MCF 10A (cell line): ENCODE data around the gene CNGA3. TPM values are rescaled to one million over a fixed set of nuclear protein-coding genes. Genes with fewer than 3 reads are reported as not detected.
A peak's percentile ranks its signal among the peaks of the same experiment; 100 is the strongest.

Source experiments
- BruUV-seq: library from RNA; stranded (reverse); fragments of 400-500 nt; replicated peaks from 2 replicates; lab custom pipeline; 2021; lab: Mats Ljungman, UMichigan
- CTCF ChIA-PET: fragments of 300-600 bp; sonication (Branson Sonifier 250); formaldehyde crosslinking; extraction: SDS; loops from one replicate; lab custom pipeline; 2021; ENCODE audit warnings: antibody characterized with exemption, inconsistent platforms; lab: Yijun Ruan, JAX
- POLR2A ChIA-PET: fragments of 300-600, 350-650 bp; sonication (Branson Sonifier 250); formaldehyde crosslinking; extraction: SDS; loops from one replicate; lab custom pipeline; 2020; ENCODE audit warnings: antibody characterized with exemption, inconsistent platforms; lab: Yijun Ruan, JAX
- DNase-seq: peaks from one replicate; pipeline ENCODE4 v3.0.0-alpha.2; 2018; ENCODE audit not compliant: unreplicated experiment
- H3K27ac Mint-ChIP-seq: one replicate; pipeline ENCODE4 v1.8.0; 2022; ENCODE audit warnings: mild to moderate bottlenecking, low read depth, mixed read lengths; ENCODE audit not compliant: unreplicated experiment
- H3K27me3 Mint-ChIP-seq: one replicate; pipeline ENCODE4 v1.8.0; 2022; ENCODE audit warnings: mixed read lengths; ENCODE audit not compliant: insufficient read depth, unreplicated experiment
- H3K36me3 Mint-ChIP-seq: one replicate; pipeline ENCODE4 v1.8.0; 2022; ENCODE audit warnings: mild to moderate bottlenecking, moderate library complexity, mixed read lengths; ENCODE audit not compliant: insufficient read depth, unreplicated experiment
- H3K4me1 Mint-ChIP-seq: one replicate; pipeline ENCODE4 v1.8.0; 2022; ENCODE audit warnings: mixed read lengths; ENCODE audit not compliant: insufficient read depth, unreplicated experiment
- H3K4me3 Mint-ChIP-seq: one replicate; pipeline ENCODE4 v1.8.0; 2022; ENCODE audit warnings: mild to moderate bottlenecking, moderate library complexity, mixed read lengths; ENCODE audit not compliant: unreplicated experiment
- H3K9me3 Mint-ChIP-seq: one replicate; pipeline ENCODE4 v1.8.0; 2022; ENCODE audit warnings: mixed read lengths; ENCODE audit not compliant: unreplicated experiment
- CTCF ChIP-seq: fragments of 200-600 bp; IDR thresholded peaks from one replicate; pipeline ENCODE4 v1.8.0; 2022; ENCODE audit warnings: antibody characterized with exemption, mild to moderate bottlenecking; ENCODE audit not compliant: unreplicated experiment
- intact Hi-C: fragments of 100-400 bp; cut with micrococcal nuclease; formaldehyde crosslinking; loops from 2 replicates; pipeline ENCODE4 v1.14.1; 2022
- total RNA-seq: library from RNA; stranded (reverse); gene quantifications from 2 replicates; pipeline ENCODE4 v1.2.3, GENCODE V29; 2022

CNGA3 gene
- total RNA-seq, 1 experiment from 2014 or later = not detected

- Mint-ChIP-seq H3K9me3 (peaks cover 8% of the 10 kb centered on the region), H3K27me3 (no peaks in the 10 kb centered on the region), H3K36me3 (no peaks in the 10 kb centered on the region), H3K4me1 (no peaks in the 10 kb centered on the region), H3K27ac (no peak overlapping the region), H3K4me3 (no peak overlapping the region)
- no peak for TF ChIP-seq CTCF
- ChIA-PET POLR2A (no interaction called here), CTCF (interaction anchor here (0.5 kb wide), 1 partner anchor 18 kb away, joined by 3 read pairs; no protein-coding TSS in a partner anchor)
- intact Hi-C loops = no loop called here
- no peak for DNase-seq
- BruUV-seq = no TSS peak
Observed at GRCh38 chr2:98327776-98328175, 18.5 kb upstream of the CNGA3 start.

- no peak for TF ChIP-seq CTCF
- no peaks in the 10 kb centered on the region for H3K9me3 Mint-ChIP-seq
- CTCF ChIA-PET = interaction anchor here (0.7 kb wide), 1 partner anchor 12 kb away, joined by 3 read pairs; no protein-coding TSS in a partner anchor
- H3K4me3 Mint-ChIP-seq = no peak overlapping the region
- H3K27ac Mint-ChIP-seq = no peak overlapping the region
- H3K27me3 Mint-ChIP-seq = no peaks in the 10 kb centered on the region
- no TSS peak for BruUV-seq
- POLR2A ChIA-PET = interaction anchor here (1.0 kb wide), 1 partner anchor 45 kb away, joined by 4 read pairs; no protein-coding TSS in a partner anchor
- no peaks in the 10 kb centered on the region for H3K36me3 Mint-ChIP-seq
- H3K4me1 Mint-ChIP-seq = peaks cover 9% of the 10 kb centered on the region
- DNase-seq = no peak
- intact Hi-C loops = no loop called here
Observed at GRCh38 chr2:98329549-98329948, 16.7 kb upstream of the CNGA3 start.

GRCh38 chr2:98332989-98333388 lies 13.3 kb upstream of the CNGA3 start:
- Mint-ChIP-seq H3K4me3 (no peak overlapping the region), H3K27me3 (no peaks in the 10 kb centered on the region), H3K27ac (no peak overlapping the region), H3K36me3 (no peaks in the 10 kb centered on the region), H3K4me1 (peaks cover 12% of the 10 kb centered on the region), H3K9me3 (peaks cover 7% of the 10 kb centered on the region)
- TF ChIP-seq CTCF = no peak
- POLR2A ChIA-PET = interaction anchor here (0.5 kb wide), 1 partner anchor 153 kb away, joined by 3 read pairs; no protein-coding TSS in a partner anchor
- CTCF ChIA-PET = no interaction called here
- intact Hi-C loops = no loop called here
- no peak for DNase-seq
- no TSS peak for BruUV-seq

- intact Hi-C loops = no loop called here
- BruUV-seq = TSS peak; percentile 58
- ChIA-PET CTCF (interaction anchor here (1.1 to 1.2 kb wide), 2 partner anchors 36 to 624 kb away, joined by 3 to 4 read pairs; no protein-coding TSS in a partner anchor), POLR2A (interaction anchor here (1.6 kb wide), 1 partner anchor 10 kb away, joined by 5 read pairs; no protein-coding TSS in a partner anchor)
- no peak for TF ChIP-seq CTCF
- DNase-seq = peak; percentile 2
- Mint-ChIP-seq H3K27me3 (no peaks in the 10 kb centered on the region), H3K36me3 (no peaks in the 10 kb centered on the region), H3K27ac (peak overlapping the region; percentile 79), H3K4me1 (peaks cover 12% of the 10 kb centered on the region), H3K4me3 (no peak overlapping the region), H3K9me3 (peaks cover 8% of the 10 kb centered on the region)
Observed at GRCh38 chr2:98333922-98334321, 12.3 kb upstream of the CNGA3 start.
